HEK293T (cell line): ENCODE data around the gene CDKN2B-AS1.

Source experiments
- BHLHE40 ChIP-seq: fragments of 450-650 bp; IDR thresholded peaks from 2 replicates; pipeline ENCODE4 v1.6.1; 2016; ENCODE audit warnings: mild to moderate bottlenecking, moderate library complexity, borderline replicate concordance
- ELF4 ChIP-seq: fragments of 450-650 bp; IDR thresholded peaks from 2 replicates; pipeline ENCODE4 v1.6.1; 2017; ENCODE audit warnings: antibody characterized with exemption
- FOXM1 ChIP-seq: fragments of 450-650 bp; IDR thresholded peaks from 2 replicates; pipeline ENCODE4 v1.6.1; 2017; ENCODE audit warnings: mild to moderate bottlenecking, borderline replicate concordance
- SP1 ChIP-seq: fragments of 450-650 bp; IDR thresholded peaks from 2 replicates; pipeline ENCODE4 v1.6.1; 2017
- SUZ12 ChIP-seq: fragments of 450-650 bp; IDR thresholded peaks from 2 replicates; pipeline ENCODE4 v1.6.1; 2016; ENCODE audit warnings: mild to moderate bottlenecking
- TARDBP ChIP-seq: fragments of 450-650 bp; IDR thresholded peaks from 2 replicates; pipeline ENCODE4 v1.6.1; 2016
- ZNF384 ChIP-seq: fragments of 450-650 bp; IDR thresholded peaks from 2 replicates; pipeline ENCODE4 v1.6.1; 2016

DNA sequence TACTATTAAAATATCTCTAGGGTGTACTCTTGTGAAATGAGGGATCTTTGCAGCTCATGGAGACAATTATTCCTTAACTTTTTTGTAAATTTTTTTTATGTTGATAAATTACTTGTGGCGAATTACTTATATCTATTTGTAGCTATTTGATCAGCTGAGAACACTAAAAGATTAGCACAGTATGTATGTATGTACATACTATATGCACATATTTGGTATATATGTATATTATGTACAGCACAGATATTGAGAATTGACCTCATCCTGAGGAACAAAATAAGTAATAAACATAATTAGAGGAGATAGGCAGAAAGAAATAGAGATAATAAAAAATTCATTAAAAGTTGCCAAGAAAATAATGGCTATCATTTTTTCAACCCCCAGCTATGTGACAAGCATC lies 12.2 kb upstream of the CDKN2B-AS1 start:
- TF ChIP-seq SP1 = no peak
- no peak for TF ChIP-seq ZNF384
- TF ChIP-seq FOXM1 = no peak
- TF ChIP-seq SUZ12 = no peak
- TF ChIP-seq ELF4 = no peak
- TF ChIP-seq BHLHE40 = no peak
- no peak for TF ChIP-seq TARDBP
